Measurements from ENCODE around the gene PNCK.
A peak's percentile ranks its signal among the peaks of the same experiment; 100 is the strongest.
"Not testable (repeated sequence)": the region's sequence is repeated elsewhere in the genome, so short reads cannot be mapped to it uniquely, and the experiment has no call there.

The PNCK gene

GRCh38 chrX:153697924-153698865 lies 24.6 kb upstream of the PNCK start:
- DNase-seq = no peak

GRCh38 chrX:153696986-153697722 lies 23.5 kb upstream of the PNCK start:
- DNase-seq = not testable (repeated sequence)

GRCh38 chrX:153696538-153696937 lies 22.9 kb upstream of the PNCK start:
- not testable (repeated sequence) for DNase-seq

- no peak for DNase-seq
These were observed 22.5 kb upstream of the PNCK start for GRCh38 chrX:153696100-153696499.

GRCh38 chrX:153694687-153695270 lies 21.2 kb upstream of the PNCK start:
- no peak for DNase-seq

- DNase-seq = not testable (repeated sequence)
These were observed 20.6 kb upstream of the PNCK start for GRCh38 chrX:153694256-153694655.

- no peak for DNase-seq
These were observed 19.8 kb upstream of the PNCK start for GRCh38 chrX:153693216-153694086.

GRCh38 chrX:153692611-153693156 lies 19.1 kb upstream of the PNCK start:
- DNase-seq = no peak

GRCh38 chrX:153692003-153692402 lies 18.4 kb upstream of the PNCK start:
- DNase-seq = no peak

GRCh38 chrX:153691032-153691827 lies 17.6 kb upstream of the PNCK start:
- not testable (repeated sequence) for DNase-seq

- DNase-seq = no peak
These were observed 16.9 kb upstream of the PNCK start for GRCh38 chrX:153690466-153690865.

GRCh38 chrX:153689654-153690465 lies 16.2 kb upstream of the PNCK start:
- DNase-seq = no peak

- DNase-seq = no peak
These were observed 15.4 kb upstream of the PNCK start for GRCh38 chrX:153688911-153689590.

GRCh38 chrX:153688506-153688905 lies 14.9 kb upstream of the PNCK start:
- DNase-seq = no peak

- no peak for DNase-seq
These were observed 14.5 kb upstream of the PNCK start for GRCh38 chrX:153688071-153688470.

GRCh38 chrX:153687121-153688039 lies 13.8 kb upstream of the PNCK start, which contains the start of gene SLC6A8:
Gene SLC6A8, plus strand, starts transcription at chrX:153687926. Its CDS starts 649 bp downstream, at chrX:153688575.
- DNase-seq = peak in 1 of 4 experiments; percentile 12

GRCh38 chrX:153686711-153687110 lies 13.1 kb upstream of the PNCK start:
- DNase-seq = no peak

Measured in activated naive CD4-positive, alpha-beta T cell (primary cell).